ENCODE measurements around the gene ZNF641.

Gene ZNF641

DNA sequence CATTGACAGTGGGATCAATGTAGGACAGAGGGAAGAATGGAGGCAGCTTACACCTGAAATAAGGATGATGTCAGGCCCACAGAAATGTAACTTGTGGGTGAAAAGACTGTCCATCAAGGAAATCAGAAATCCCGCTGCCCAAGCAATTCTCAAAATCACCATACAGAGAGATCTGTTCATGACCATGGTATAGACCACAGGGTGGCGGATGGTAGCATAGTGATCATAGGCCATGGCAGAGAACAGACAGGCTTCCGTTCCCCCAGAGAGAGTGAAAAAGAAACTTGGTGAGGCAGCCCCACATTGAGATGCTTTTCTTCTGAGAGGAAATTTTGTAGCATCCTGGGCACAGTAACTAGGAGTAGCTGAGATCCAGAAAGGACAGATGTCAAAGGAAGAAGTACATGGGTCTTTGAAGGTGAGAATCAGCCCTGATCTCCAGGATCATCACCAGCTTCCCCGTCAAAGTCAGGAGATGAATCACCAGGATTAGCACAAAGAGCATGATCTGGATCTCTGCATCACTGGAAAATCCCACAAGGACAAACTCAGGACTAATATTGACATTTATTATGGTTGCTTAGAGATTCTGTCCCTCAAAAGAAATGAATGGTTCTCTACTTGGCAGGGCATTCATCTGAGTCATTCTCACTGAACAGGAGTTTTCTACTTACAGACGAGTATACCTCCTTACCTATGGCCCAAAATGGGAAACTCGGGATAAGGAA is 5.5 kb upstream of the ZNF641 start:
- ChIA-PET CTCF (no interaction called here), POLR2A (ENCODE audit: low non-redundant PET) (no interaction called here)
- TF ChIP-seq, protein P1, sequence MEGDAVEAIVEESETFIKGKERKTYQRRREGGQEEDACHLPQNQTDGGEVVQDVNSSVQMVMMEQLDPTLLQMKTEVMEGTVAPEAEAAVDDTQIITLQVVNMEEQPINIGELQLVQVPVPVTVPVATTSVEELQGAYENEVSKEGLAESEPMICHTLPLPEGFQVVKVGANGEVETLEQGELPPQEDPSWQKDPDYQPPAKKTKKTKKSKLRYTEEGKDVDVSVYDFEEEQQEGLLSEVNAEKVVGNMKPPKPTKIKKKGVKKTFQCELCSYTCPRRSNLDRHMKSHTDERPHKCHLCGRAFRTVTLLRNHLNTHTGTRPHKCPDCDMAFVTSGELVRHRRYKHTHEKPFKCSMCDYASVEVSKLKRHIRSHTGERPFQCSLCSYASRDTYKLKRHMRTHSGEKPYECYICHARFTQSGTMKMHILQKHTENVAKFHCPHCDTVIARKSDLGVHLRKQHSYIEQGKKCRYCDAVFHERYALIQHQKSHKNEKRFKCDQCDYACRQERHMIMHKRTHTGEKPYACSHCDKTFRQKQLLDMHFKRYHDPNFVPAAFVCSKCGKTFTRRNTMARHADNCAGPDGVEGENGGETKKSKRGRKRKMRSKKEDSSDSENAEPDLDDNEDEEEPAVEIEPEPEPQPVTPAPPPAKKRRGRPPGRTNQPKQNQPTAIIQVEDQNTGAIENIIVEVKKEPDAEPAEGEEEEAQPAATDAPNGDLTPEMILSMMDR (conservative IDR thresholded peaks at IDR 0.05; ENCODE audit: low read depth): no peak
- peak; percentile 42 for DNase-seq (ENCODE audit: low spot score)
- H3K27ac ChIP-seq: no peak overlapping the region

DNA sequence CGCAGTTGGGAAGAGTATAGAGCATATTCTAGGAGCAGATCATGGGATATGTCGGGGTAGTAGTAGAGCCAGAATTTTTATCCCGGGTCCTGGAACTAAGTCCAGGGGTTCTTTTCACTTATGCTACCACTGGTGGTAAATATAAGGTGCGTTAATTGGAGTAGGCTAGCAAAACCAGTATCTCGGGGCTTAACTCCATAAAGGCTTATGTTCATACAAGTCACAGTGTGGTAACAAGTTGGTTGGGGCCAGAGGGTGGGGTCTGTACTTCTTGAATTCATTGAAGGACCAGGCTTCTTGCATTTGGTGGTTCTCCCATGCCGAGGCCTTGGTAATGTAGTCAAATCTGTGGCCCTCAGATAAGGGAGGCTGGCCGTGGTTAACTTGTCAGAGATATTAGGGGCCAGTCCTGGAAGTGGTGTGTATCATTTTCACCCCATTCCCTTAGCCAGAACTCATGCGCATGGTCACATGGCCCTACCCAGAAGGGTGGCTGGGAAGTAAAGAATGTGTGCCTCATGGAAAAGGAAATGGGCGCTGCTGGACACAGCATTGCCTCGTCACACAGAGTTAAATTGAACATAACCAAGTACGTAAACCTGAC is 1.5 kb upstream of the ZNF641 start:
- CTCF ChIA-PET: no interaction called here
- no peak overlapping the region for H3K27ac ChIP-seq
- POLR2A ChIA-PET (ENCODE audit: low non-redundant PET): no interaction called here
- DNase-seq (ENCODE audit: low spot score): no peak
- TF ChIP-seq, protein P1 (conservative IDR thresholded peaks at IDR 0.05; ENCODE audit: low read depth): no peak

DNA sequence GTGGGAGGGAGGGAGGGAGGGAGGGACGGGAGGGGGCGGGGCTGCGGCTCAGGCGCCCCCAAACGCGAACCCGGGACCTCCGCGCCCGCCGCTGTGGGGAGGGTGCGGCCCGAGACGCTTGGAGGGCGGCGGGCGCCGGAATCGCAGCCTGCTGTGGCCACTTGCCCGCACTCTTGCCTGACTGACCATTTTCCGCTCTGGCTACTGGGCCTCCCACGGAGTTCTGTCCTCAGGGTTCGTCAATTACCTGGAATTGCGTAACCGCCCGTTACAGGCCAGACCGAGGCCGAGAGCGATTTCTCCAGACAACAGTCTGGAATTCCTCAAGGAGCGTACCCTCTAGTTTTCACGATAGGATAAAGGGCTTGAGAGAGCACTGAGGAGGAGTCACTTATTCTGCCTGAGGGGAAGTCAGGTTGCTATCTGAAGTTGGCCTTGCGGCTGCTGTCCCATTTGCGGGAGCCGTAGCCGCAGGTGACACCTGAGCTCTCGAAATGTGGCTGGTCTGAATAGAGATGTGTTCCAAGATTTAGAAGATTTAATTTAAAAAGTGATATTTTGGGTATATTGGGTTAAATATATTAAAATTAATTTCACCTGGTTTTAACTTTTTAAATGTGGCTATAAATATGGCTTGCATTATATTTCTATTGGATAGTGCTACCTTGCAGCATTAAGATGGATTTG is 446 bp upstream of the ZNF641 start:
- CTCF ChIA-PET: no interaction called here
- POLR2A ChIA-PET (ENCODE audit: low non-redundant PET): no interaction called here
- DNase-seq (ENCODE audit: low spot score): peak; percentile 45
- TF ChIP-seq, protein P1 (conservative IDR thresholded peaks at IDR 0.05; ENCODE audit: low read depth): no peak
- H3K27ac ChIP-seq: peak overlapping the region; percentile 94

DNA sequence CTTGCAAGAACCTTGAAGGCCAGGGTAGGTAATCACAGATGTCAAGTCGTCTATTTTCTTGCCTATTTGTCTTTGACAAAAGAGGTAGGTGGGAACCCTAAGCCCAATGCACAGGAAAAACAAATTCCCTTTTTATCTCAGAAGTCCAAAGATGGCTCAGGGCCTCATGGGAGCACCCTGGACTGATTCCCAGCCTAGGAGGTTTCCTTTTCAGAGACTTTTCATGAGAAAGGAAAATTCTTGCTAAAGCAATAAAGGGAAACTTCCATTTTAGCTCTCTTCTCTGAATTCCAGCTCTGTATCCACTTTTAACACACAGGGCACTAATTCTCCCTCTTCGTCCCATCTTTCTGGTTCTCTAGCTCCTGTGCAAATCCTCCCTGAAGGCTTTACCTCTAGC is 1.2 kb downstream of the ZNF641 start:
- POLR2A ChIA-PET (ENCODE audit: low non-redundant PET): no interaction called here
- H3K27ac ChIP-seq: peak overlapping the region; percentile 94; the same call in 1 of the 2 replicates
- TF ChIP-seq, protein P1 (conservative IDR thresholded peaks at IDR 0.05; ENCODE audit: low read depth): no peak
- DNase-seq (ENCODE audit: low spot score): no peak
- CTCF ChIA-PET: no interaction called here

DNA sequence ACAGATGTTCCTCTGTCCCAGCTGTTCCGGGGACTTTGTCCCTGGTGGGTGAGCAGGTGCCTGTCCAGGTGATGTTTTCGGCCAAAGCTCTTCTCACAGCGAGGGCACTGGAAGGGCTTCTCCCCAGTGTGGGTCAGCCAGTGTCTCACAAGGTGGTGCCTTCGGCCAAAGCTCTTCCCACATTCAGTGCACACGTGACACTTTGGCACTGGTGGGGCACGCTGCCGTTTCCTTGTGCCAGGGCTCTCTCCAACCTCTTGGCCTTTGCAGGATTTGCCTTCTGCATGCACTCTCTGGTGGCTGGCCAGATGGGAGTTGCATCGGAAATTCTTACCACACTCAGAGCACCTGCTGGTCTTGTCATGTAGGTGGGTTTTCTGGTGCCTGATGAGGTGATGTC is 7.7 kb downstream of the ZNF641 start:
- no peak for DNase-seq (ENCODE audit: low spot score)
- TF ChIP-seq, protein P1 (conservative IDR thresholded peaks at IDR 0.05; ENCODE audit: low read depth): no peak
- ChIA-PET POLR2A (ENCODE audit: low non-redundant PET) (no interaction called here), CTCF (no interaction called here)
- H3K27ac ChIP-seq: no peak overlapping the region

DNA sequence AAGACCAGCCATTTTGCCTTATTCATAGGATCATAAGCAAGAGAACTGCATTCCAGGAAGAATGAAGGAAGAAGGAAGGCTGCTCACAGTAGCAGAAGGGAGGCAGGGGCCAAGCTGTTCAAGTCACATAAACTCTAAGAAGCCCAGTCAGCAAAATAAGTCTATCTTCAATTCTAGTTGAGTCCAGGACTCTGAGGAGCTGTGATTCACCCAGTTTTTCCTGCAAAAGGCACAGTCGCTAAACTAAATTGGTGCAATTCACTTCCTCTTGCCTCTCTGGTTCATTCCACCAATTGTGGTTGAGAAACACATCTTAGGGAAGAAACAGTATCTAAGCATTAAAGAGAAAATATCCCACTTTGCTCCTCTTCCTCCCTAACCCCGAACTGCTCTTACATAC is 9.8 kb downstream of the ZNF641 start:
- no peak for DNase-seq (ENCODE audit: low spot score)
- ChIA-PET POLR2A (ENCODE audit: low non-redundant PET) (no interaction called here), CTCF (no interaction called here)
- TF ChIP-seq, protein P1 (conservative IDR thresholded peaks at IDR 0.05; ENCODE audit: low read depth): no peak
- H3K27ac ChIP-seq: no peak overlapping the region

Measured in RWPE1 (cell line).